AG04450 (cell line): ENCODE results near the gene CEBPG. TPM values are rescaled to one million over a fixed set of nuclear protein-coding genes. Genes with fewer than 3 reads are reported as not detected.

Experiments
- CTCF ChIA-PET: fragments of 300-600, 350-600 bp; formaldehyde crosslinking; extraction: SDS; loops from one replicate; lab custom pipeline; 2022; ENCODE audit warnings: antibody characterized with exemption, inconsistent platforms; lab: Charles Lee
- POLR2A ChIA-PET: fragments of 350-600 bp; formaldehyde crosslinking; extraction: SDS; loops from one replicate; lab custom pipeline; 2021; ENCODE audit warnings: antibody characterized with exemption, inconsistent platforms; lab: Yijun Ruan, JAX
- DNase-seq: peaks from one replicate; pipeline ENCODE4 v3.0.0-alpha.2; 2011; ENCODE audit warnings: low read depth, low spot score
- H3K27ac ChIP-seq: one replicate; pipeline ENCODE4 v1.5.1; 2012; ENCODE audit warnings: low read depth, low read length, control low read depth
- H3K27me3 ChIP-seq: one replicate; pipeline ENCODE4 v1.6.0; 2012; ENCODE audit warnings: low read length; ENCODE audit not compliant: control insufficient read depth, insufficient read depth
- H3K4me3 ChIP-seq: 2 replicates; pipeline ENCODE4 v1.5.1; 2011; ENCODE audit warnings: mild to moderate bottlenecking, low read depth, low read length, control low read depth
- H3K9me3 ChIP-seq: 2 replicates; pipeline ENCODE4 v1.5.1; 2012; ENCODE audit warnings: low read length; ENCODE audit not compliant: control insufficient read depth, insufficient read depth
- CTCF ChIP-seq: IDR thresholded peaks from 2 replicates; pipeline ENCODE4 v1.5.1; 2011; ENCODE audit warnings: low read depth, low read length, control low read depth, inconsistent platforms
- polyA plus RNA-seq: library from polyadenylated mRNA; depleted of rRNA; stranded (reverse); fragments of >200 nt; gene quantifications from 2 replicates; pipeline ENCODE4 v1.2.3, GENCODE V29; 2011

The CEBPG gene
- polyA plus RNA-seq, 1 experiment, result 31.6 TPM

- CTCF ChIA-PET, result interaction anchor here (0.6 to 6.3 kb wide), 10 partner anchors 27 to 713 kb away, joined by 3 to 45 read pairs (median 4); partner anchors contain the start of gene PEPD
- POLR2A ChIA-PET, result no interaction called here
- DNase-seq, result no peak
These were observed 35.3 kb downstream of the CEBPG start for GRCh38 chr19:33408538-33409434.

GRCh38 chr19:33409906-33410685, 36.6 kb downstream of the CEBPG start:
- ChIA-PET POLR2A (no interaction called here), CTCF (interaction anchor here (1.3 to 6.3 kb wide), 2 partner anchors 167 to 368 kb away, joined by 4 to 45 read pairs; no protein-coding TSS in a partner anchor)
- TF ChIP-seq CTCF, result no peak
- Histone ChIP-seq H3K27me3 (no peaks in the 10 kb centered on the region), H3K9me3 (no peaks in the 10 kb centered on the region), H3K4me3 (no peak overlapping the region), H3K27ac (no peak overlapping the region)
- DNase-seq, result no peak

More at GRCh38 chr19:33408538-33409434, 35.3 kb downstream of the CEBPG start:
- no peak overlapping the region for H3K4me3 ChIP-seq
- no peak overlapping the region for H3K27ac ChIP-seq
- H3K27me3 ChIP-seq, result no peaks in the 10 kb centered on the region
- no peak for TF ChIP-seq CTCF
- no peaks in the 10 kb centered on the region for H3K9me3 ChIP-seq

- ChIA-PET CTCF (no interaction called here), POLR2A (no interaction called here)
- no peak for DNase-seq
- Histone ChIP-seq H3K27ac (no peak overlapping the region), H3K4me3 (no peak overlapping the region), H3K9me3 (no peaks in the 10 kb centered on the region), H3K27me3 (no peaks in the 10 kb centered on the region)
- TF ChIP-seq CTCF, result no peak
These were observed 37.4 kb downstream of the CEBPG start for GRCh38 chr19:33410915-33411401.

GRCh38 chr19:33411621-33412180, 38.2 kb downstream of the CEBPG start:
- H3K27me3 ChIP-seq, result no peaks in the 10 kb centered on the region
- TF ChIP-seq CTCF, result no peak
- CTCF ChIA-PET, result interaction anchor here (0.5 to 1.7 kb wide), 2 partner anchors 360 to 842 kb away, joined by 4 to 8 read pairs; no protein-coding TSS in a partner anchor
- no peak overlapping the region for H3K27ac ChIP-seq
- H3K4me3 ChIP-seq, result no peak overlapping the region
- no peak for DNase-seq
- no peaks in the 10 kb centered on the region for H3K9me3 ChIP-seq
- POLR2A ChIA-PET, result no interaction called here
